Smooth muscle cell (in vitro differentiated cells): ENCODE measurements around the gene IGSF8. TPM values are rescaled to one million over a fixed set of nuclear protein-coding genes. Genes with fewer than 3 reads are reported as not detected.

Experiments used
- DNase-seq: peaks from one replicate; lab custom pipeline; 2025; ENCODE audit not compliant: unreplicated experiment; lab: John Stamatoyannopoulos, UW
- H2AFZ ChIP-seq: fragments of 200-600 bp; sonication (generic); 2 replicates; pipeline ENCODE4 v1.6.0; 2016; ENCODE audit warnings: antibody characterized with exemption, low read depth, mild to moderate bottlenecking
- H3F3A ChIP-seq: fragments of 200-600 bp; sonication (generic); 2 replicates; pipeline ENCODE4 v1.6.0; 2017; ENCODE audit warnings: antibody characterized with exemption, low read depth
- H3K27ac ChIP-seq: fragments of 200-600 bp; sonication (generic); 2 replicates; pipeline ENCODE4 v1.5.1; 2016; ENCODE audit warnings: low read depth, mild to moderate bottlenecking
- H3K27me3 ChIP-seq: fragments of 200-600 bp; sonication (generic); 2 replicates; pipeline ENCODE4 v1.6.1; 2016; ENCODE audit warnings: low read depth, mild to moderate bottlenecking
- H3K36me3 ChIP-seq: fragments of 200-600 bp; sonication (generic); 2 replicates; pipeline ENCODE4 v1.5.1; 2016; ENCODE audit warnings: low read depth
- H3K4me1 ChIP-seq: fragments of 200-600 bp; sonication (generic); 2 replicates; pipeline ENCODE4 v1.5.1; 2016; ENCODE audit warnings: low read depth
- H3K4me2 ChIP-seq: fragments of 200-600 bp; sonication (generic); 2 replicates; pipeline ENCODE4 v1.6.0; 2016; ENCODE audit warnings: mild to moderate bottlenecking
- H3K4me3 ChIP-seq: fragments of 200-600 bp; sonication (generic); 2 replicates; pipeline ENCODE4 v1.5.1; 2016; ENCODE audit warnings: mild to moderate bottlenecking
- H3K79me2 ChIP-seq: fragments of 200-600 bp; sonication (generic); 2 replicates; pipeline ENCODE4 v1.6.0; 2016; ENCODE audit warnings: low read depth, mild to moderate bottlenecking
- H3K9ac ChIP-seq: fragments of 200-600 bp; sonication (generic); 2 replicates; pipeline ENCODE4 v1.6.0; 2016; ENCODE audit warnings: low read depth
- H3K9me3 ChIP-seq: fragments of 200-600 bp; sonication (generic); replicated peaks from 2 replicates; pipeline ENCODE4 v1.5.1; 2016; ENCODE audit warnings: low read depth
- H4K20me1 ChIP-seq: fragments of 200-600 bp; sonication (generic); 2 replicates; pipeline ENCODE4 v1.6.0; 2016; ENCODE audit warnings: low read depth
- CTCF ChIP-seq: fragments of 200-600 bp; sonication (generic); IDR thresholded peaks from 2 replicates; pipeline ENCODE4 v1.5.1; 2017; ENCODE audit warnings: borderline replicate concordance, mild to moderate bottlenecking, antibody characterized with exemption; ENCODE audit not compliant: insufficient read depth, poor library complexity, severe bottlenecking
- WGBS: methylation state at CpG from one replicate; pipeline ENCODE4 v1.1.7; 2016; ENCODE audit warnings: low lambda C conversion rate; 5-methylcytosine and 5-hydroxymethylcytosine counted together
- polyA plus RNA-seq: library from polyadenylated mRNA; unstranded; fragments of >200 nt; fragmentation: Nextera tagmentation; extraction: Ambion mirVana; gene quantifications from 2 replicates; pipeline ENCODE4 v1.2.1, GENCODE V29; 2016
- total RNA-seq: library from RNA; depleted of rRNA; stranded (reverse); fragments of >200 nt; gene quantifications from 2 replicates; pipeline ENCODE4 v1.2.3, GENCODE V29; 2014

The IGSF8 gene
- total and polyA plus RNA-seq, 2 experiments from 2014 or later: 20.8 to 30.2 TPM

- no peak overlapping the region for H3K4me2 ChIP-seq
- H3K79me2 ChIP-seq: no peaks in the 10 kb centered on the region
- H3K9me3 ChIP-seq: no peaks in the 10 kb centered on the region
- WGBS: 95% methylated on average over 8 of the region's 12 CpGs
- H3K4me1 ChIP-seq: no peaks in the 10 kb centered on the region
- H2AFZ ChIP-seq: no peak overlapping the region
- H3K27me3 ChIP-seq: peaks cover 33% of the 10 kb centered on the region
- no peaks in the 10 kb centered on the region for H3K36me3 ChIP-seq
- no peaks in the 10 kb centered on the region for H3F3A ChIP-seq
- H3K4me3 ChIP-seq: no peak overlapping the region
- TF ChIP-seq CTCF: no peak
- no peak overlapping the region for H3K27ac ChIP-seq
- H3K9ac ChIP-seq: no peak overlapping the region
- no peak for DNase-seq
- H4K20me1 ChIP-seq: no peaks in the 10 kb centered on the region
Measured at GRCh38 chr1:160087118-160087662, 11.2 kb downstream of the IGSF8 start.

DNA sequence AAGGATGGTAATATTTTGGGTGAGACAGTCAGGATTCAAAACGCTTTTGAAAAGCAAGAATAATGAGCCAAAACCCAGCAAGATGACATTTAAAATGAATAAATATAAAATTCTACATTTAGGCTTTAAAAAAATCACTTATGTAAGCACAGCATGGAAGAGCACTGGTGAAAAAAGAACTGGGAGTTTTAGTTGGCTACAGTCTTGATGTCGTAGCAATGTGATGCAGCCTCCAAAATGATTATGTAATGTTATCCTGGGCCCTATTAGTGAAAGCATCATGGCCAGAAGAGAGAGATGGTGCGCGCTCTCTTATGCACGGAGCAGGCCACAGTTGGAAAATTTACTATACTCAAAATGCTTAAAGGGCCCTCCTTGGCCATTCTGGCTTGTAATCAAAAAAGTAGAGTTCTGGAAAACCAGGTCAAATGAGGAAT is 11.9 kb downstream of the IGSF8 start:
- no peak overlapping the region for H3K4me2 ChIP-seq
- no peaks in the 10 kb centered on the region for H3K9me3 ChIP-seq
- no peaks in the 10 kb centered on the region for H3K4me1 ChIP-seq
- H3K9ac ChIP-seq: no peak overlapping the region
- H3K79me2 ChIP-seq: no peaks in the 10 kb centered on the region
- H3K27ac ChIP-seq: no peak overlapping the region
- TF ChIP-seq CTCF: no peak
- peaks cover 40% of the 10 kb centered on the region for H3K27me3 ChIP-seq
- no peaks in the 10 kb centered on the region for H4K20me1 ChIP-seq
- DNase-seq: no peak
- H3K36me3 ChIP-seq: no peaks in the 10 kb centered on the region
- H3F3A ChIP-seq: no peaks in the 10 kb centered on the region
- H2AFZ ChIP-seq: no peak overlapping the region
- no peak overlapping the region for H3K4me3 ChIP-seq
- WGBS: 87% methylated on average over 5 of the region's 5 CpGs

- no peaks in the 10 kb centered on the region for H3K4me1 ChIP-seq
- no peaks in the 10 kb centered on the region for H3K36me3 ChIP-seq
- H3K9me3 ChIP-seq: no peaks in the 10 kb centered on the region
- no peaks in the 10 kb centered on the region for H3F3A ChIP-seq
- 54% methylated on average over 16 of the region's 19 CpGs for WGBS
- H3K4me2 ChIP-seq: no peak overlapping the region
- H4K20me1 ChIP-seq: no peaks in the 10 kb centered on the region
- no peak overlapping the region for H3K27ac ChIP-seq
- H3K9ac ChIP-seq: no peak overlapping the region
- H2AFZ ChIP-seq: no peak overlapping the region
- no peaks in the 10 kb centered on the region for H3K79me2 ChIP-seq
- DNase-seq: peak; percentile 23
- peaks cover 46% of the 10 kb centered on the region for H3K27me3 ChIP-seq
- peak; percentile 82 for TF ChIP-seq CTCF
- H3K4me3 ChIP-seq: no peak overlapping the region
Measured at GRCh38 chr1:160085686-160086455, 12.5 kb downstream of the IGSF8 start.
